NCI-H510A (cell line): ENCODE data around the gene KRT36.

Experiments used
- DNase-seq: peaks from one replicate; lab custom pipeline; 2025; lab: John Stamatoyannopoulos, UW

Gene KRT36

GRCh38 chr17:41439375-41439774, 50.3 kb downstream of the KRT36 start:
- no peak for DNase-seq

GRCh38 chr17:41437769-41438168, 51.9 kb downstream of the KRT36 start:
- no peak for DNase-seq

GRCh38 chr17:41437254-41437653, 52.5 kb downstream of the KRT36 start:
- no peak for DNase-seq
